Prostate gland (tissue), 2 donors: ENCODE results near the gene RSBN1L. TPM values are rescaled to one million over a fixed set of nuclear protein-coding genes. Genes with fewer than 3 reads are reported as not detected.

Source experiments
- DNase-seq: peaks from one replicate; pipeline ENCODE4 v3.0.0-alpha.2; 2019; ENCODE audit warnings: low spot score
- H3K27ac ChIP-seq, 2 donors: fragments of 200-600 bp; sonication (generic); 2 replicates each; pipeline ENCODE4 v1.5.1; 2017 to 2019
- H3K27me3 ChIP-seq: fragments of 200-600 bp; sonication (generic); replicated peaks from 2 replicates; pipeline ENCODE4 v1.5.1; 2019; ENCODE audit not compliant: insufficient read depth
- H3K36me3 ChIP-seq, 2 donors: fragments of 200-600 bp; sonication (generic); 1 replicate in 1 of 2; 2 replicates in 1 of 2; pipeline versions ENCODE4 v1.5.1 to v1.8.1; 2017 to 2019
- H3K4me1 ChIP-seq: fragments of 200-600 bp; sonication (generic); replicated peaks from 2 replicates; pipeline ENCODE4 v1.5.1; 2019
- H3K4me3 ChIP-seq, 2 donors: fragments of 200-600 bp; sonication (generic); 2 replicates each; pipeline ENCODE4 v1.5.1; 2017 to 2019
- H3K9me3 ChIP-seq: fragments of 200-600 bp; sonication (generic); 2 replicates; pipeline ENCODE4 v1.5.1; 2017
- CTCF ChIP-seq, 4 experiments: fragments of 200-600 bp in 2 of 4; fragments of 450-650 bp in 2 of 4; sonication (generic) in 2 of 4; IDR thresholded peaks; 1 replicate in 3 of 4; 2 replicates in 1 of 4; pipeline ENCODE4 v1.5.1; 2016 to 2019; ENCODE audit warnings: antibody characterized with exemption in 4 of 4, mild to moderate bottlenecking in 2 of 4, moderate library complexity in 2 of 4
- POLR2A ChIP-seq: fragments of 450-650 bp; IDR thresholded peaks from one replicate; pipeline ENCODE4 v1.6.1; 2016; ENCODE audit warnings: antibody characterized with exemption, mild to moderate bottlenecking
- POLR2AphosphoS5 ChIP-seq: sonication (generic); formaldehyde crosslinking; IDR thresholded peaks from one replicate; pipeline ENCODE4 v1.6.1; 2017; ENCODE audit warnings: antibody characterized with exemption
- WGBS: methylation state at CpG from one replicate; pipeline ENCODE4 v1.1.5; 2018; 5-methylcytosine and 5-hydroxymethylcytosine counted together
- intact Hi-C: fragments of 100-400 bp; cut with DNase I; formaldehyde crosslinking; loops from one replicate; pipeline ENCODE4 v1.14.2; 2022
- total RNA-seq, 2 donors: library from RNA; depleted of rRNA; stranded (reverse); fragments of >200 nt; gene quantifications; one replicate each; pipeline ENCODE4 v1.1.0, GENCODE V29; 2016

The RSBN1L gene
- total RNA-seq, 2 donors from 2014 or later: 19.4 to 20.7 TPM

GRCh38 chr7:77798394-77799077, 102.3 kb downstream of the RSBN1L start, which contains the start of the genes PHTF2 and TMEM60:
Gene PHTF2 (plus strand): TSS chr7:77798773.
Gene TMEM60 (minus strand): TSS chr7:77798434. CDS start chr7:77794373, 4,061 bp downstream.
- peak; percentile 99 for DNase-seq
- Histone ChIP-seq H3K27me3 (no peaks in the 10 kb centered on the region), H3K9me3 (no peaks in the 10 kb centered on the region), H3K27ac (peak within 1 kb of the TSS; percentile 86 to 88), H3K36me3 (no peaks in the 10 kb centered on the region), H3K4me1 (peaks cover 12% of the 10 kb centered on the region), H3K4me3 (peak within 1 kb of the TSS; percentile 84 to 88)
- intact Hi-C loops: loop anchor here (2.0 to 5.0 kb wide), 2 partner anchors 102 to 261 kb away; partner anchors contain the start of genes PTPN12 and RSBN1L
- TF ChIP-seq POLR2A: peak; percentile 90
- TF ChIP-seq CTCF (IDR thresholded peaks at IDR 0.05): peak in 3 of 4 experiments; percentile 60 to 67 (median 62)
- peak; percentile 92 for TF ChIP-seq POLR2AphosphoS5
- under 1% methylated on average over 61 of the region's 61 CpGs for WGBS

GRCh38 chr7:77799078-77799964, 103.1 kb downstream of the RSBN1L start:
- Histone ChIP-seq H3K36me3 (no peaks in the 10 kb centered on the region), H3K27me3 (no peaks in the 10 kb centered on the region), H3K27ac (peak overlapping the region; percentile 86 to 88), H3K4me1 (peaks cover 12% of the 10 kb centered on the region), H3K9me3 (no peaks in the 10 kb centered on the region), H3K4me3 (peak overlapping the region; percentile 84 to 88)
- TF ChIP-seq POLR2AphosphoS5 (peak; percentile 38), POLR2A (no peak), CTCF (IDR thresholded peaks at IDR 0.05) (peak in 1 of 4 experiments; percentile 11)
- WGBS: 1% methylated on average over 55 of the region's 55 CpGs
- peak; percentile 21 for DNase-seq
- intact Hi-C loops: loop anchor here (2.0 to 5.0 kb wide), 2 partner anchors 103 to 262 kb away; partner anchors contain the start of genes PTPN12 and RSBN1L

- Histone ChIP-seq H3K27ac (no peak overlapping the region), H3K4me1 (peaks cover 12% of the 10 kb centered on the region), H3K9me3 (no peaks in the 10 kb centered on the region), H3K27me3 (no peaks in the 10 kb centered on the region), H3K4me3 (no peak overlapping the region), H3K36me3 (no peaks in the 10 kb centered on the region)
- intact Hi-C loops: no loop called here
- no peak for DNase-seq
- TF ChIP-seq POLR2AphosphoS5 (no peak), CTCF (IDR thresholded peaks at IDR 0.05) (no peak), POLR2A (no peak)
- WGBS: 61% methylated on average over 4 of the region's 4 CpGs
Observed at GRCh38 chr7:77800158-77800557, 103.9 kb downstream of the RSBN1L start.

GRCh38 chr7:77800730-77801129, 104.5 kb downstream of the RSBN1L start:
- peaks cover 12% of the 10 kb centered on the region for H3K4me1 ChIP-seq
- H3K36me3 ChIP-seq: no peaks in the 10 kb centered on the region
- H3K27ac ChIP-seq: no peak overlapping the region
- no peak overlapping the region for H3K4me3 ChIP-seq
- no peak for TF ChIP-seq CTCF (IDR thresholded peaks at IDR 0.05)
- TF ChIP-seq POLR2A: no peak
- TF ChIP-seq POLR2AphosphoS5: no peak
- DNase-seq: no peak
- intact Hi-C loops: no loop called here
- H3K27me3 ChIP-seq: no peaks in the 10 kb centered on the region
- 62% methylated on average over 2 of the region's 2 CpGs for WGBS
- no peaks in the 10 kb centered on the region for H3K9me3 ChIP-seq
